Measurements from ENCODE around the gene NPIPA5. TPM values are rescaled to one million over a fixed set of nuclear protein-coding genes. Genes with fewer than 3 reads are reported as not detected.
A peak's percentile ranks its signal among the peaks of the same experiment; 100 is the strongest.

Gene NPIPA5
- total and polyA plus RNA-seq, 2 of the 13 experiments (the other 11 are each of a cell fraction or from before 2014, with no cell fraction given), result 9.7 to 21.5 TPM

DNA sequence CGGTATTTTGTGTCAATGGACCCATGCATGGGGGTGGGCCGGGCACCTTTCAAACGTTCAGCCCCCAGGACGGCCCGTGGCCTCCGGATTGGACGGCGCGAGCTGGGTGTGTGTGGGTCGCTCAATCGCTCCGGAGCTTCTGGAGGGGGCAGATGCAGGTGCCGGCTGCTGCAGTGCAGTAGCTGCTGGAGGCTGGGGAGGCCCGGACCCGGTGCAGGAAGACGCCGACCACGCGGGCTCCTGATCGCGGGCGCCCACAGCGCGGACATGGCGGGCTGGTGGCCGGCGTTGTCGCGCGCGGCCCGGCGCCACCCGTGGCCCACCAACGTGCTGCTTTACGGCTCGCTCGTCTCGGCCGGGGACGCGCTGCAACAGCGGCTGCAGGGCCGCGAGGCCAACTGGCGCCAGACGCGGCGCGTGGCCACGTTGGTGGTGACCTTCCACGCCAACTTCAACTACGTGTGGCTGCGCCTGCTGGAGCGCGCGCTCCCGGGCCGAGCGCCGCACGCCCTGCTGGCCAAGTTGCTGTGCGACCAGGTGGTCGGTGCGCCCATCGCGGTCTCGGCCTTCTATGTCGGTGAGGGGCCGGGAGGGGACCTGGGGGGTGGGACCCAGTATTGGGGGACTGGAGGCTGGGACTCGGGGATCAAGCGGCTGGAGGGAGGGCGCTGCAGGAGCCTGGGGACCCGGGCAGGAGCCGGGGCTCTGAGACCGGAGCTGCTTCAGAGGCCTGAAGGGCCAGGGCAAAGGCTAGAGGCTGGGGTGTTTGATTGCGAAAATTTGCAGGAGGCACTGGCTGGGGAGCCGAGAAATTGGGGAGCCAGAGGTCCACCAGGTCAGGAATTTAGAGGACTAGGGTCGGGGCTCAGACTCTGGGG is 17.8 kb upstream of the NPIPA5 start, which contains the start of gene MPV17L (continued):
- TF ChIP-seq, protein P1, sequence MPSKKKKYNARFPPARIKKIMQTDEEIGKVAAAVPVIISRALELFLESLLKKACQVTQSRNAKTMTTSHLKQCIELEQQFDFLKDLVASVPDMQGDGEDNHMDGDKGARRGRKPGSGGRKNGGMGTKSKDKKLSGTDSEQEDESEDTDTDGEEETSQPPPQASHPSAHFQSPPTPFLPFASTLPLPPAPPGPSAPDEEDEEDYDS (CRISPR knock-in tag; IDR thresholded peaks at IDR 0.05), result peak; percentile 72
- TF ChIP-seq ZNF816 (CRISPR knock-in tag; IDR thresholded peaks at IDR 0.05; ENCODE audit: borderline replicate concordance), result peak; percentile 81; the same call in 1 of the 2 replicates
- peak; percentile 71 for TF ChIP-seq SNAPC2 (CRISPR knock-in tag; IDR thresholded peaks at IDR 0.05)
- TF ChIP-seq CHD2 (IDR thresholded peaks at IDR 0.05; ENCODE audit: low read depth, low read length), result peak; percentile 17; the same call in 1 of the 2 replicates
- peak; percentile 87; the same call in 1 of the 2 replicates for TF ChIP-seq ZNF558 (CRISPR knock-in tag; IDR thresholded peaks at IDR 0.05; ENCODE audit: borderline replicate concordance)
- 0 out of 2 replicates have a peak, but pooled peaks have one; percentile 86 for TF ChIP-seq TSC22D2 (CRISPR knock-in tag; IDR thresholded peaks at IDR 0.05; ENCODE audit: borderline replicate concordance)
- TF ChIP-seq, protein P2, sequence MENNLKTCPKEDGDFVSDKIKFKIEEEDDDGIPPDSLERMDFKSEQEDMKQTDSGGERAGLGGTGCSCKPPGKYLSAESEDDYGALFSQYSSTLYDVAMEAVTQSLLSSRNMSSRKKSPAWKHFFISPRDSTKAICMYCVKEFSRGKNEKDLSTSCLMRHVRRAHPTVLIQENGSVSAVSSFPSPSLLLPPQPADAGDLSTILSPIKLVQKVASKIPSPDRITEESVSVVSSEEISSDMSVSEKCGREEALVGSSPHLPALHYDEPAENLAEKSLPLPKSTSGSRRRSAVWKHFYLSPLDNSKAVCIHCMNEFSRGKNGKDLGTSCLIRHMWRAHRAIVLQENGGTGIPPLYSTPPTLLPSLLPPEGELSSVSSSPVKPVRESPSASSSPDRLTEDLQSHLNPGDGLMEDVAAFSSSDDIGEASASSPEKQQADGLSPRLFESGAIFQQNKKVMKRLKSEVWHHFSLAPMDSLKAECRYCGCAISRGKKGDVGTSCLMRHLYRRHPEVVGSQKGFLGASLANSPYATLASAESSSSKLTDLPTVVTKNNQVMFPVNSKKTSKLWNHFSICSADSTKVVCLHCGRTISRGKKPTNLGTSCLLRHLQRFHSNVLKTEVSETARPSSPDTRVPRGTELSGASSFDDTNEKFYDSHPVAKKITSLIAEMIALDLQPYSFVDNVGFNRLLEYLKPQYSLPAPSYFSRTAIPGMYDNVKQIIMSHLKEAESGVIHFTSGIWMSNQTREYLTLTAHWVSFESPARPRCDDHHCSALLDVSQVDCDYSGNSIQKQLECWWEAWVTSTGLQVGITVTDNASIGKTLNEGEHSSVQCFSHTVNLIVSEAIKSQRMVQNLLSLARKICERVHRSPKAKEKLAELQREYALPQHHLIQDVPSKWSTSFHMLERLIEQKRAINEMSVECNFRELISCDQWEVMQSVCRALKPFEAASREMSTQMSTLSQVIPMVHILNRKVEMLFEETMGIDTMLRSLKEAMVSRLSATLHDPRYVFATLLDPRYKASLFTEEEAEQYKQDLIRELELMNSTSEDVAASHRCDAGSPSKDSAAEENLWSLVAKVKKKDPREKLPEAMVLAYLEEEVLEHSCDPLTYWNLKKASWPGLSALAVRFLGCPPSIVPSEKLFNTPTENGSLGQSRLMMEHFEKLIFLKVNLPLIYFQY (CRISPR knock-in tag; IDR thresholded peaks at IDR 0.05; ENCODE audit: borderline replicate concordance), result peak; percentile 67
- 0 out of 2 replicates have a peak, but pooled peaks have one; percentile 39 for TF ChIP-seq CHCHD3 (CRISPR knock-in tag; IDR thresholded peaks at IDR 0.05)
- peak; percentile 98 for TF ChIP-seq ZNF230 (CRISPR knock-in tag; IDR thresholded peaks at IDR 0.05)
- TF ChIP-seq, protein P3, sequence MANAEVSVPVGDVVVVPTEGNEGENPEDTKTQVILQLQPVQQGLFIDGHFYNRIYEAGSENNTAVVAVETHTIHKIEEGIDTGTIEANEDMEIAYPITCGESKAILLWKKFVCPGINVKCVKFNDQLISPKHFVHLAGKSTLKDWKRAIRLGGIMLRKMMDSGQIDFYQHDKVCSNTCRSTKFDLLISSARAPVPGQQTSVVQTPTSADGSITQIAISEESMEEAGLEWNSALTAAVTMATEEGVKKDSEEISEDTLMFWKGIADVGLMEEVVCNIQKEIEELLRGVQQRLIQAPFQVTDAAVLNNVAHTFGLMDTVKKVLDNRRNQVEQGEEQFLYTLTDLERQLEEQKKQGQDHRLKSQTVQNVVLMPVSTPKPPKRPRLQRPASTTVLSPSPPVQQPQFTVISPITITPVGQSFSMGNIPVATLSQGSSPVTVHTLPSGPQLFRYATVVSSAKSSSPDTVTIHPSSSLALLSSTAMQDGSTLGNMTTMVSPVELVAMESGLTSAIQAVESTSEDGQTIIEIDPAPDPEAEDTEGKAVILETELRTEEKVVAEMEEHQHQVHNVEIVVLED (CRISPR knock-in tag; IDR thresholded peaks at IDR 0.05; ENCODE audit: borderline replicate concordance), result peak; percentile 57
- TF ChIP-seq, protein P4, sequence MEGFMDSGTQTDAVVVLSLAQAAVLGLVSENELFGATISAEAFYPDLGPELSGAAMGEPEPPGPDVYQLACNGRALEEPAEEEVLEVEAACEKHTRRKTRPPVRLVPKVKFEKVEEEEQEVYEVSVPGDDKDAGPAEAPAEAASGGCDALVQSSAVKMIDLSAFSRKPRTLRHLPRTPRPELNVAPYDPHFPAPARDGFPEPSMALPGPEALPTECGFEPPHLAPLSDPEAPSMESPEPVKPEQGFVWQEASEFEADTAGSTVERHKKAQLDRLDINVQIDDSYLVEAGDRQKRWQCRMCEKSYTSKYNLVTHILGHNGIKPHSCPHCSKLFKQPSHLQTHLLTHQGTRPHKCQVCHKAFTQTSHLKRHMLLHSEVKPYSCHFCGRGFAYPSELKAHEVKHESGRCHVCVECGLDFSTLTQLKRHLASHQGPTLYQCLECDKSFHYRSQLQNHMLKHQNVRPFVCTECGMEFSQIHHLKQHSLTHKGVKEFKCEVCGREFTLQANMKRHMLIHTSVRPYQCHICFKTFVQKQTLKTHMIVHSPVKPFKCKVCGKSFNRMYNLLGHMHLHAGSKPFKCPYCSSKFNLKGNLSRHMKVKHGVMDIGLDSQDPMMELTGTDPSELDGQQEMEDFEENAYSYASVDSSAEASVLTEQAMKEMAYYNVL (CRISPR knock-in tag; IDR thresholded peaks at IDR 0.05; ENCODE audit: borderline replicate concordance), result peak; percentile 81; the same call in 1 of the 2 replicates
- TF ChIP-seq CCDC6 (CRISPR knock-in tag; IDR thresholded peaks at IDR 0.05), result peak; percentile 86
- TF ChIP-seq HNRNPK (IDR thresholded peaks at IDR 0.05; ENCODE audit: low read depth, low read length, poor library complexity, severe bottlenecking), result peak; percentile 60
- TF ChIP-seq HNF4A (CRISPR knock-in tag; IDR thresholded peaks at IDR 0.05), result peak; percentile 38; the same call in 1 of the 2 replicates
- TF ChIP-seq, protein P5, sequence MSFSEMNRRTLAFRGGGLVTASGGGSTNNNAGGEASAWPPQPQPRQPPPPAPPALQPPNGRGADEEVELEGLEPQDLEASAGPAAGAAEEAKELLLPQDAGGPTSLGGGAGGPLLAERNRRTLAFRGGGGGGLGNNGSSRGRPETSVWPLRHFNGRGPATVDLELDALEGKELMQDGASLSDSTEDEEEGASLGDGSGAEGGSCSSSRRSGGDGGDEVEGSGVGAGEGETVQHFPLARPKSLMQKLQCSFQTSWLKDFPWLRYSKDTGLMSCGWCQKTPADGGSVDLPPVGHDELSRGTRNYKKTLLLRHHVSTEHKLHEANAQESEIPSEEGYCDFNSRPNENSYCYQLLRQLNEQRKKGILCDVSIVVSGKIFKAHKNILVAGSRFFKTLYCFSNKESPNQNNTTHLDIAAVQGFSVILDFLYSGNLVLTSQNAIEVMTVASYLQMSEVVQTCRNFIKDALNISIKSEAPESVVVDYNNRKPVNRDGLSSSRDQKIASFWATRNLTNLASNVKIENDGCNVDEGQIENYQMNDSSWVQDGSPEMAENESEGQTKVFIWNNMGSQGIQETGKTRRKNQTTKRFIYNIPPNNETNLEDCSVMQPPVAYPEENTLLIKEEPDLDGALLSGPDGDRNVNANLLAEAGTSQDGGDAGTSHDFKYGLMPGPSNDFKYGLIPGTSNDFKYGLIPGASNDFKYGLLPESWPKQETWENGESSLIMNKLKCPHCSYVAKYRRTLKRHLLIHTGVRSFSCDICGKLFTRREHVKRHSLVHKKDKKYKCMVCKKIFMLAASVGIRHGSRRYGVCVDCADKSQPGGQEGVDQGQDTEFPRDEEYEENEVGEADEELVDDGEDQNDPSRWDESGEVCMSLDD (CRISPR knock-in tag; IDR thresholded peaks at IDR 0.05; ENCODE audit: borderline replicate concordance), result peak; percentile 75
- peak; percentile 77; the same call in 1 of the 2 replicates for TF ChIP-seq DNMT1 (CRISPR knock-in tag; IDR thresholded peaks at IDR 0.05)

Data from HepG2 (cell line).